Chondrocyte (in vitro differentiated cells): ENCODE measurements around the gene ARHGEF33. TPM values are rescaled to one million over a fixed set of nuclear protein-coding genes. Genes with fewer than 3 reads are reported as not detected.
A peak's percentile ranks its signal among the peaks of the same experiment; 100 is the strongest.
"Not testable (repeated sequence)": the region's sequence is repeated elsewhere in the genome, so short reads cannot be mapped to it uniquely, and the experiment has no call there.

ENCODE experiments used
- DNase-seq: peaks from one replicate; pipeline ENCODE4 v3.0.0; 2021; ENCODE audit warnings: mixed read lengths, low spot score
- H3K27ac Mint-ChIP-seq: one replicate; pipeline ENCODE4 v1.8.0; 2021; ENCODE audit warnings: mild to moderate bottlenecking, moderate library complexity, mixed read lengths; ENCODE audit not compliant: unreplicated experiment
- H3K27me3 Mint-ChIP-seq: 2 replicates; pipeline ENCODE4 v1.8.0; 2021; ENCODE audit warnings: low read depth, mixed read lengths
- H3K36me3 Mint-ChIP-seq: 2 replicates; pipeline ENCODE4 v1.8.0; 2021; ENCODE audit warnings: low read depth, mixed read lengths
- H3K4me1 Mint-ChIP-seq: 2 replicates; pipeline ENCODE4 v1.8.0; 2021; ENCODE audit warnings: low read depth, mild to moderate bottlenecking, mixed read lengths
- H3K4me3 Mint-ChIP-seq: one replicate; pipeline ENCODE4 v1.8.0; 2021; ENCODE audit warnings: mild to moderate bottlenecking, moderate library complexity, mixed read lengths; ENCODE audit not compliant: unreplicated experiment
- H3K9me3 Mint-ChIP-seq: 2 replicates; pipeline ENCODE4 v1.8.0; 2021; ENCODE audit warnings: low read depth, mixed read lengths
- CTCF ChIP-seq: fragments of 200-600 bp; sonication (generic); IDR thresholded peaks from 2 replicates; pipeline ENCODE4 v1.5.0; 2021; ENCODE audit warnings: antibody characterized with exemption, mild to moderate bottlenecking, moderate library complexity
- total RNA-seq: library from RNA; stranded (reverse); gene quantifications from 3 replicates; pipeline ENCODE4 v1.2.1, GENCODE V29; 2021

ARHGEF33 gene
- total RNA-seq, 1 donor from 2014 or later: 0.87 TPM

GRCh38 chr2:38933653-38934052 lies 44.0 kb downstream of the ARHGEF33 start:
- no peak for TF ChIP-seq CTCF
- Mint-ChIP-seq H3K4me1 (peaks cover 10% of the 10 kb centered on the region), H3K27ac (no peak overlapping the region), H3K36me3 (no peaks in the 10 kb centered on the region), H3K4me3 (no peak overlapping the region), H3K27me3 (no peaks in the 10 kb centered on the region), H3K9me3 (no peaks in the 10 kb centered on the region)
- DNase-seq: no peak

GRCh38 chr2:38934742-38935141 lies 45.1 kb downstream of the ARHGEF33 start:
- Mint-ChIP-seq H3K27me3 (no peaks in the 10 kb centered on the region), H3K27ac (no peak overlapping the region), H3K9me3 (no peaks in the 10 kb centered on the region), H3K36me3 (no peaks in the 10 kb centered on the region), H3K4me3 (no peak overlapping the region), H3K4me1 (peaks cover 10% of the 10 kb centered on the region)
- DNase-seq: no peak
- TF ChIP-seq CTCF: no peak

GRCh38 chr2:38935568-38936172 lies 46.0 kb downstream of the ARHGEF33 start:
- DNase-seq: no peak
- no peak overlapping the region for H3K4me3 Mint-ChIP-seq
- H3K27ac Mint-ChIP-seq: peak overlapping the region; percentile 54
- no peaks in the 10 kb centered on the region for H3K27me3 Mint-ChIP-seq
- no peaks in the 10 kb centered on the region for H3K9me3 Mint-ChIP-seq
- H3K36me3 Mint-ChIP-seq: no peaks in the 10 kb centered on the region
- no peak for TF ChIP-seq CTCF
- peaks cover 10% of the 10 kb centered on the region for H3K4me1 Mint-ChIP-seq

- not testable (repeated sequence) for H3K27me3 Mint-ChIP-seq, H3K4me3 Mint-ChIP-seq, H3K9me3 Mint-ChIP-seq, DNase-seq, H3K36me3 Mint-ChIP-seq, H3K4me1 Mint-ChIP-seq, H3K27ac Mint-ChIP-seq
Observed at GRCh38 chr2:38936516-38936915, 46.8 kb downstream of the ARHGEF33 start.

GRCh38 chr2:38937548-38937947 lies 47.9 kb downstream of the ARHGEF33 start:
- H3K4me1 Mint-ChIP-seq: peaks cover 10% of the 10 kb centered on the region
- no peak overlapping the region for H3K4me3 Mint-ChIP-seq
- H3K27me3 Mint-ChIP-seq: no peaks in the 10 kb centered on the region
- H3K27ac Mint-ChIP-seq: no peak overlapping the region
- H3K36me3 Mint-ChIP-seq: no peaks in the 10 kb centered on the region
- H3K9me3 Mint-ChIP-seq: no peaks in the 10 kb centered on the region
- no peak for DNase-seq
- TF ChIP-seq CTCF: no peak

GRCh38 chr2:38940746-38941145 lies 51.1 kb downstream of the ARHGEF33 start:
- Mint-ChIP-seq H3K4me3 (no peak overlapping the region), H3K27ac (no peak overlapping the region), H3K27me3 (no peaks in the 10 kb centered on the region), H3K36me3 (no peaks in the 10 kb centered on the region), H3K4me1 (peaks cover 2% of the 10 kb centered on the region), H3K9me3 (no peaks in the 10 kb centered on the region)
- DNase-seq: no peak
- no peak for TF ChIP-seq CTCF
